NCI-H82 treated with DMSO at 0.1 percent for 48 hours (cell line): ENCODE results near the gene RGS3.
A peak's percentile ranks its signal among the peaks of the same experiment; 100 is the strongest.

Experiments
- DNase-seq: peaks from one replicate; lab custom pipeline; 2025; ENCODE audit not compliant: unreplicated experiment; lab: John Stamatoyannopoulos, UW

The RGS3 gene

GRCh38 chr9:113614843-113615648 lies 151.5 kb downstream of the RGS3 start:
- DNase-seq = no peak

DNA sequence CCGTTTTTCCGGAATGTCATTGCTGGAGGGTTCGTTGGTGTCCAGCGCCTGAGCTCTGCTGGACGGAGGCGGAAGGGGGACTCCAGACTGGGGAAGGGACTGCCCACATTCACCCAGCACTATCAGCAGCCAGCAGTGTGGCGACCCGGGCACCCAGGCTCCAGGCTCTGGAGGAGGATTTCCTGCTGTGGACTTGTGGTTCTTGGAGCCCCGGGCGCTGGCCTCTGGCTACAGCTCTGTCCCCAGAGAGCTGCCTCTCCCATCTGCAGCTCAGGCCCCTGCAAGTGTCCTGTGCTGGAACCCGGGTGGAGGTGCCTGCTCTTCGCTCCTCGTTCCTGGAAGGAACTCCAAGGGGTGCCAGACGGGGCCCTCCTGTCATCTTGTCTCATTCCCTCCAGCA lies 152.6 kb downstream of the RGS3 start:
- DNase-seq = no peak

DNA sequence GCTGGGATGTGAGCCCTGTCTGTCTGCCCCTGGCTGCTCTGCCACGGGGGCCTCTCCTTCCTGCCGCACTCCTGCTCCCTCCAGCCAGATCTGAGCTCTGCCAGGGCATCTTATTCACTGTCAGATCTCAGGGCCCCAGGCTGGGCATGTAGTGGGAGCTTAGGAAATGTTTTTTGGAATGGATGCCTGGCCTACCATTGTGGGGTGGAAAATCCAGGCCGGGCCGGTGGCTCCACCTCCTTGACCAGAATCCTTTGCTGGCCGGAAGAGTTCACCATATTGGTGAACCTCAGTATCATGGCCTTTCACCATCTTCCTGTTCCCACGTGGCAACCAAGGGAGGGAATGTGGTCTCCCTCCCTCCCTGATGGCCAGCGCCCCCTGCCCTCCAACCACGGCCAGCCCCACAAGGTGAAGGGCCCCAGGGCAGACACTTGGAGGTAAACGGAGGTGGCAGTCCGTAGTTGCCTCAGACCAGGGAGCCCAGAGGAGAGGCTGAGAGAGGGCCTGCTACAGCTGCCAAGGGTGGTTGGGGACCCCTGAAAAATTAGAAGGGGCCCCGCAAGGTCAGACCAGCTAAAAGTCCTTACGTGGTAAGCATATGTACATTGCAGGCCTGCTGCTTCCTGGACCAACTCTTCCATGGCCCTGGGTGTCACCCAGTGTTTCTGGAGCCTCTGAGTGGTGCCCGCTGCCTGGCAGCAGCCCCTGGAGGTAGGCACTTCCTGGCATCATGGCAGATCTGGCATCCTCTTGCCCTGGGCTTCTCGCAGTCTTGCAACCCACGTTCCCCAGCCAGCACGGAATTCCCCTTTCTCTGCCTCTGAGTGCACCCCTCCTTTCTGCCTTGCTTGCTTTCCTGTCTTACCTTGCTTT lies 153.3 kb downstream of the RGS3 start:
- no peak for DNase-seq

DNA sequence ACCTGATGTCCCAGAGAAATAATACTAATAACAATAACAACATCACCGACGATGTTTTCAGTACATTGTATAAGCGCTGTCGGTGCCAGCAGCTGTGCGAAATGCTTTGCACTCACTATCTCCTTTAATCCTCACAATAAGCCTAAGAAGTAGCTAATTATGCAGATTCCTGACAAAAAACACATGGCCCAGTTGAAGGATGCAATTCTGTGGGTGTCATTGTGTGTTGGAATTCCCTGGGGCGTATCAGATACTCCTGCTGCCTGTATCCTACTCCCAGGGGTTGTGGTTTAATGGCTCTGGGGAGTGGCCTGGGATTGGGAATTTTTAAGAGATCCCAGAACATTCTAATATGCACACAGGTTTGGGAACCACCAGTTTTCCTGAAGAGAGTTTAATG lies 154.0 kb downstream of the RGS3 start:
- DNase-seq = peak; percentile 71

DNA sequence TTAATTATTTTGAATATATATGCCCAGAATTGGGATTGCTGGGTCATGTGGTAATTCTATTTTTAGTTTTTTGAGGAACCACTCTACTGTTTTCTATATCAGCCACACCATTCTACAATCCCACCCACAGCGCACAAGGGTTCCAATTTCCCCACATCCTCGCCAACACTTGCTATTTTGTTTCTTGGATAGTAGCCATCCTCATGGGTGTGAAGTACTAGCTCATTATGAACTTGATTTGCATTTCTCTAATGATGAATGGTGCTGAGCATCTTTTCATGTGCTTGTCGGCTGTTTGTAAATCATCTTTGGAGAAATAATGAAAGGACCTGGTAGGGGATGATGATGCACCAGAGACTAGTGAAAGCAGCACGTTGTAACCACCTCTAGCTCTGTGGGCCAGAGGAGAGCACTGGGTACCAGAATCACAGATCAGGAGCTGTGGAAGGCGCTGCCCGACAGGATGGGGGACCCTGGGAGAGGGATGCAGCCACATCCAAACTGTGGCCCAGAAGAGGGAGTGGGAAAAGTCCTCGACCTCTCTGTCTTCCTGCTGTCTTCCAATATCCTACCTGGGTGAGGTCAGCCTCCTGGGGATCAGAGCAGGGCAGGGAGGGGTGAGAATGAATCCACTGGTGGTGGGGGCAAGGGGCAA lies 155.4 kb downstream of the RGS3 start:
- no peak for DNase-seq

GRCh38 chr9:113619491-113620376 lies 156.2 kb downstream of the RGS3 start:
- no peak for DNase-seq

DNA sequence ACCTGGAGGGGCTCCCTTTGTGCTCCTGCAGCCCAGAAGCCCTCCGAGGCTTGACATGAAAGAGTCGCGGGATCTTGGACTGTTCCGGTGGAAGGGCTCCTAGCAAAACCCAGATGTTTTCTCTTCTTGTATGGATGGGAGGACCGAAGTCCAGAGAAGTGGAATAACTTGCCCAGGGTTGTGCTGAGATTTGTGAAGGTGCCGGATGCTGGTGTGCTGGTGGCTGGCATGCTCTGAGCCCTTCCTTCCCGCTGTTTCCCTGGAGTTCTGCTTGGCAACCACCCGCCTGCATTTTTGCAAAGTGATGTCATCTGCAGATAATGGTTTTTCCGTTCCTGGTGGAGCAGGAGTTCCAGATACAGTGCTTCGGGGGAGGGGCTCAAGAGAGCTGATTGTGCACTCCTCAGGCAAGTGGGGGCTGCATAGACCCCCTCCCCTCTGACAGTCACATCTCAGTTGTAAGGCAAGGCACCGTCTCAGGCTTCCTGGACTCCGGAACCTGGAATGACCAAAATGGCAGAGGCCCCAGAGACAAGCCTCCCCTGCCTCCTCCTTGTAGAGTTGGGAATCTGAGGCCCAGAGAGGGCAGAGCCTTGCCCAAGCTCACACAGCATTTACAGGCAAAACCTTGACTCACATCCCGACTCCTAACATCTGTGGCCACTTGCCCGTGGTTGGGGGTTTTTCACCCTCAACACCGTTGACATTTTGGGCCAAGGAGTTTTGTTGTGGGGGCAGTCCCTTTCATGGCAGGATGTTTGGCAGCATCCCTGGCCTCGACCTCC lies 157.0 kb downstream of the RGS3 start:
- DNase-seq = no peak

- DNase-seq = no peak
Measured at GRCh38 chr9:113621309-113621791, 157.8 kb downstream of the RGS3 start.

DNA sequence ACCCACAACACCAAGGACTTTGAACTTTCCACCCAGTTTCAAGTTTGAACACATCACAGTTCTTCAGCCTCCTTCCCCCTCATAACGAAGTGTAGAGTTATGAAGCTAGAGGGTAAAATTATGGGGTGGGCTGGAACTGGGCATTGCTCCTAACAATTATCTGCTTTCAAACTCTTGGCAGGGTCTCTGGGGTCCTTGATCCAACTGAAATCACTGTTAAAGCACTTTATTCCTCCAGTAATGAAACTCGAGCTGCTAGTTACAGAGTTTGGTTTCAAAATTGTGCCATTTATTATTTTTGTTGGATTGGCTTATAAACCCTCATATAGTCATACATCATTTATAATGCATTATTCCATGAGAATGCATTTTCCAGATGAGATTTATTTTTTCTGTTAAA lies 158.5 kb downstream of the RGS3 start:
- DNase-seq = no peak

DNA sequence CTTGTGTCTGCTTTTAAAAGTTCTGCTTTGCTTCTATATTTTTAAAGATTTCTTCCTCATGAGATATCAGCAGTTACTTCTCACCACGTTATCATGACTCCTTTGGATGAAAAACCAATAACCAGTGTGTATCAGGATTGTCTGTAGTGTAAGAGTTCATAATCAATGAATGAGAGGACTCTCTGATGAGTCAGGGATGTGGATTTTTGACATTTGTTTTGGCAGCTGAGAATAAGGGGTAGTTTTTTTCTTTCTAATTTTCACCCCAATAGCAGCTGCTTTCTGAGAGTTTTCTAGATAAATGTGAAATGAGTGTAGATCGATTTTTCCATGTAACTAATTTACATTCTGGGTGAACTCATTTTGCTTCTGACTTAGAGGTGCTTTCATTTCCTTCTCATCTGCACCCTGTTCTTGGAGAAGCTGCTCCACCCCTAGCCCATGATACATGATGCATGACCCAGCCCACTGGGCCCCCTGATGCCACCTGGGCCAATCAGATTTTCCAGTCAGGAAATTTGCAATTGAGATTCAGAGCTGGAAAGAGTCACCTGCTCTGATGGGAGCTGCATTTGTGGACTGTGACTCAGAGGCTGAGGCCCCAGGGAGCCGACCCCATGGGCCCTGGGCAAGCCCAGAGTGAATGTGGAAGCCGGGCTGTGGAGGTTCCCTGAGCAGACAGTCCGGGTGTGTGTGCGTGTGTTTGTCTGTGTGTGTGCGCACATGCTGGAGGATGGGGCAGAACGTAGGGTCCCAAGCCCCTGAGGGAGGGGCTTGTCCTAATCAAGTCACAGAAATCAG lies 159.3 kb downstream of the RGS3 start:
- no peak for DNase-seq

DNA sequence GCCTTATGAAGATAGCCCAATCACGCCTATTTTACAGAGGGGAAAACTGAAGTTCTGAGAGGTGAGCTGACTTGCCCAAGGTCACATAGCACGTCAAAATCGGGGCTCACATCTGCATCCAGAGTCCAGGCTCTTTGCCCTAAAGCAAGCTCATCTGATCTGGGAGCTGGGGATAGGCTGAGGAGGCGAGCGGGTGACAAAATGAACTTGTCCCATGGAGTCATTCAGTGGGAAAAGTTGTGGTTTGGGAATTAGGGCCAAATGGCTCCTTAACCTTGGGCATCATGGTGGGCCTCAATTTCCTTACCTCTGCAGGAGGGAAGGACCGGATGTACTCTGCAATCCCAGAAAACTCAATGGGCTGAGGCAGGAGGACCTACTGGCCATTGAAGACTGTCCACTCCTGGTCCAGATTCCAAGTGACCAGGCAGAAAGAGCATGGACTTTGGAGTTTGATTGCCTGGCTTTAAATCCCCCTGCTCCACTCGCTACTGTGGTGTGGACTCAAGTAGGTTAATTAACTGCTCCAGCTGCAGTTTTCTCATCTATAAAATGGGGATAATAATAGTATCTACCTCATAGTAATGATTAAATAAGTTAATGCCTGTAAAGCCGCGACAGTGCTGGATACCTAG lies 160.4 kb downstream of the RGS3 start:
- no peak for DNase-seq

GRCh38 chr9:113624721-113625120 lies 161.2 kb downstream of the RGS3 start:
- no peak for DNase-seq

GRCh38 chr9:113625486-113625885 lies 162.0 kb downstream of the RGS3 start:
- no peak for DNase-seq

GRCh38 chr9:113626735-113627495 lies 163.4 kb downstream of the RGS3 start:
- no peak for DNase-seq

DNA sequence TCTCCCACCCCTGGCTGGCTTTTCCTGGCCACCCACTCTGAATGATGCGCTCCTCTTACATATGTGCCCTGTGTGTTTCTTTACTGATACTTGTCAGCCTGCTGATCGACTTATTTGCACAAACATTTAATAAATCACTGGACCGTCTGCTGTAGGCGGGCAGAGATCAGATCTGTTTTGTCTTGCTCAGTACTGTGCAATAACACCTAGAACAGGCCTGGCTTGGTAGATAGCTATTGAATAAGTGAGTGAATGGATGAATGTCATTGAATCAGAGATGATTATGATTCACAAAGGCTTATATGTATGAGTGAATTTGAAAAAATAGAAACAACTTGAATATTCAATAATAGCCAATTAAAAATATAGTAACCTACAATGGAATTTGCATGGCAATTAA lies 165.1 kb downstream of the RGS3 start:
- no peak for DNase-seq

GRCh38 chr9:113630386-113631136 lies 167.0 kb downstream of the RGS3 start:
- no peak for DNase-seq

GRCh38 chr9:113631137-113631765 lies 167.7 kb downstream of the RGS3 start:
- no peak for DNase-seq
